GM12891 (cell line): ENCODE results near the gene DPM2.
A peak's percentile ranks its signal among the peaks of the same experiment; 100 is the strongest.

ENCODE experiments used
- PAX5 ChIP-seq: IDR thresholded peaks from 2 replicates; pipeline ENCODE4 v1.6.1; 2011; ENCODE audit warnings: low read length, moderate library complexity, mild to moderate bottlenecking; ENCODE audit not compliant: insufficient read depth, severe bottlenecking
- POLR2A ChIP-seq: IDR thresholded peaks from 2 replicates; pipeline ENCODE4 v1.6.1; 2011; ENCODE audit warnings: low read depth, low read length, control low read depth
- POLR2AphosphoS5 ChIP-seq: IDR thresholded peaks from 2 replicates; pipeline ENCODE4 v1.6.1; 2011; ENCODE audit warnings: low read depth, low read length, control low read depth
- TAF1 ChIP-seq: IDR thresholded peaks from 2 replicates; pipeline ENCODE4 v1.6.1; 2011; ENCODE audit warnings: low read depth, low read length, control low read depth

- TF ChIP-seq PAX5 (peak; percentile 84), POLR2A (peak; percentile 67; the same call in 1 of the 2 replicates), POLR2AphosphoS5 (peak; percentile 81; the same call in 1 of the 2 replicates), TAF1 (peak; percentile 51; the same call in 1 of the 2 replicates)
These were observed at the start of gene DPM2 for GRCh38 chr9:127937388-127938297.
